GM21737 (cell line): ENCODE measurements around the gene FITM2.
"Not testable (repeated sequence)": the region's sequence is repeated elsewhere in the genome, so short reads cannot be mapped to it uniquely, and the experiment has no call there.

Experiments used
- ATAC-seq: cut with Tn5 transposase; IDR thresholded peaks from one replicate; pipeline ENCODE4 v1.9.1; 2021; ENCODE audit warnings: mild to moderate bottlenecking, moderate library complexity; ENCODE audit not compliant: unreplicated experiment

Gene FITM2

DNA sequence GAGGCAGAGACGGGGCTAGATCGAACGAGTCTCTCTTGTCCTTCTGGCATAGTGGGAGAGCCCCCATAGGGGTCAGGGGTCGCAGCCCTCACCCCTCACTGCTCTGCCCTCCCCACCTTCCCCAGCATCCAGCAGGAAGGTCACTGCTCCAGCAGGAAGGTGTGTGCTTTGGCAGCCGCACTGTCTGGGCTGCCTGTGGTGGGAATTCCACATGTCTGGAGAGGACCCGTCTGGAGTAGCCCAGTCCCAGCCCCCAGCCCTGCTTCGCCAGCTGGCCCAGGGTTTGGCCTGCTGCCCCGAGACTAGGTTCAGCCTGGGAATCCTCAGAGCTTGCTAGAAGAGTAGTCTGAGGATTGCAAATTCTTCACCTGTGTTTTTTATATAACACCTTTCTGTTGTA, 23.3 kb upstream of the FITM2 start:
- no peak for ATAC-seq

DNA sequence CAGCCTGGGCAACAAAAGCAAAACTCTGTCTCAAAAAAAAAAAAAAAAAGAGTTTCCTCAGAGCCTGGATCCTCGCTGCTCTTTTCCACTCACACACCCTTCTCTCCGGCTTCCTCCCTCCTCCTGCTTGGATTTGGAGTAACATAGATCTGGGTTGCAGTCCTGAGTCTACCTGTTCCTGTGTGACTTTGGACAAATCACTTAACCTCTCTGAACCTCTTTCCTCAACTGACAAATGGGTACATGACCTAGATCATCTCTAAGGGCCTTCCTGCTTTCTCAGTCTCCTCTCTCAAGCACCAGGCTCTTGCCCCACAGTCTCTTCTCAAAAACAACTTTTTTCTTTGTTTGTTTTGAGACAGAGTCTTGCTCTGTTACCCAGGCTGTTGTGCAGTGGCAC, 20.2 kb upstream of the FITM2 start:
- no peak for ATAC-seq

DNA sequence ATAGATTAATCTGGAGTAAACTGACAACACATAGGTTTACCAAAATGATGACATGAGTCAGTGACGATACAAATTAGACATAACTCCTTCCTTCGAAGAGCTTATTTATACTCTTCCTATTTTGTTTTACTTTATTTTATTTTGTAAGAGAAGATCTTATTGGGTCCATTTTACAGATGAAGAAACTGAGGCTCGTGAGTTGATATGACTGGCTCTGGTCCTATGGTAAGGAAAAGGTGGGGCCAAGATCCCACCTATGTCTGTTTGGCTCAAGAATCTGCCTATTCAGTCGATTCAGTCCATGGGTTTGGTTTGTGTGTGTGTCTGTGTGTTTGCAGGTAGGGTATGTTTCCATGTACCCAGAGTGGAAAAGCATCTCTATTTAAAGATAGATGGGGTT, 17.4 kb upstream of the FITM2 start:
- ATAC-seq = no peak

DNA sequence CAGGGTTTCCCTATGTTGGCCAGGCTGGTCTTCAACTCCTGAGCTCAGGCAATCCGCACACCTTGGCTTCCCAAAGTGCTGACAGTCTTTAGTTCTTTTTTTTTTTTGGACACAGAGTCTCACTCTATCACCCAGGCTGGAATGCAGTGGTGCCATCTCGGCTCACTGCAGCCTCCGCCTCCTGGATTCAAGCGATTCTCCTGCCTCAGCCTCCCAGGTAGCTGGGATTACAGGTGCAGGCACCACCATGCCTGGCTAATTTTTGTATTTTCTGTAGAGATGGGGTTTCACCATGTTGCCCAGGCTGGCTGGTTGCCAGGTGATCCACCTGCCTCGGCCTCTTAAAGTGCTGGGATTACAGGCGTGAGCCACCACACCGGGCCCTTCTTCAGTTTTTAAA, 16.7 kb upstream of the FITM2 start:
- not testable (repeated sequence) for ATAC-seq

DNA sequence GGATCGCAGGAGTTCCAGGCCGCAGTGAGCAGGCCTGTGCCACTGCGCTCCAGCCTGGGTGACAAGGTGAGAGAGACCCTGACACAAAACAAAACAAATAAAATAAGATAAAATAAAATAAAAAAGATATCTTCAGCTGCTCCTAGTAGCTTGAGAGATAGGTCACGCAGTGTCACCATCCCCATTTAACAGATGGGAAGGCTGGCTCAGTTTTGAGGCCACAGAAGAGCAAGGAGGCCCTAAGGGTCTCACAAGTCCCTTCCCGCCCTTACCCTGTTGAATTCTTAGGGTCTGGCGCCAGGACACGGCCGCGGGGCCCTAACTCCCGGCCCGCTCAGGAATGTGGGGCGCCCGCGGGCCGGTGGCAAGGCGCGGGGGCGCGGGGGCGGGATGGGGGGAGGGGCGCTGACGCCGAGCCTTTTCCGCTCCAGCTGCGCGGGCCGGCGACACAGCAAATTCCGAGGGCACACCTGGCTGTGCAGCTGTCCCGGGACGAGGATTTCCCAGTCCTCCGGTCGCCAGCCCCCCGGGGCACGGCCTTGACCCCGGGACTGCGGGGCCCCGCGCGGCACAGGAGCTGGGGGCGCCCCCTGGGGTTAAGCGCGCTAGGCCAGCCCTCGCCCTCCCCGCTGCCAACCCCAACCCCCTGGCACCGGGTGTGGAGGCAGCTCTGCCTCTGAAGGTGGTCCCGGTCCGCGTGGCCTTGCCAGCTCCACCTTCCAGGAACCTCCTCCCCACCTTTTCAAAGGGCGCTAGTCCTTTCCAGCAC, 15.6 kb upstream of the FITM2 start:
- no peak for ATAC-seq

DNA sequence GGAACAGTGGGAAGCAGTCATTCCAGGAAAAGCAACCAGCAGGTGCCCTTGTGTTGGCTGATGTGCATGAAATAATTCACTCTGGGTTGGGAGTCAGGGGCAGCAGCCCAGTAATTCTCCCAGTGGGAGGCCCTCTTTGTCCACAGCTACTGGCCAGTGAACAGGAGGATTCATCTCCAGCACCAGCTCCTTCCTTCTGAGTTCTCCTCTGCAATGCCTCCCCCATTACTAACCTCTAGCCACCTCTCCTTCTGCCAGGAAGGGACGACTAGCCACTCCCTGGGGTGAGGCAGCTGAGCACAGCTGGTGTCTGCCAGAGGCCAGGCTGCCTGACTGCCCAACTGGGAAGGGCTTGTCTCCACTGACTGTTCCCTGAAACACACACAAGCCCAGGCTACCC, 13.3 kb upstream of the FITM2 start:
- no peak for ATAC-seq

DNA sequence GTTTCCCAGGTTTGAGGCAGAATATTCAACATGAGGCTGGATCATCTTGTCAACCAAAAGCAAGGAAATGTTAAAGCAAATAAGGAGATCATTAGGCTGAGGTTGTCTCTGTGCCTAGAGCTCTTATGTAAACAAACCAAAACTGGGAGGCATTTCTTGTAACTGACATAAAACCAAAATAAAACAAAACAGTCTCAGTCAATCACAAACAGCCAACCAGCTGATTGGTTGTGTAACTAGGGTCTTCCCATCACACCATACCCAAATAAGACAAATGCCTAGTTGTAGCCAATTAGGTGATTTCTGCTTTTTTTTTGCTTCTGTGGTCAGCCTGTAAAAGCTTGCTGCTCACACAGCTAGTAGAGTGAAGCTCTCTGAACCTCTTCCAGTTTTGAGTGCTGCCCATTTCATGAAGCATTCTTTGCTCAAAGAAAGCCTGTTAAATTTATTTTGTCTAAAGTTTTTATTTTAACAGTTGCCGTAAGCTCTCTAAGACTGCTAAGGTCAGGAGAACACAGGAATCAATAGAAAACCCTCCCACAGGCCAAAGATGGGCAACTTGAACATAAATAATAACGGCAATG, 8.9 kb upstream of the FITM2 start:
- no peak for ATAC-seq

DNA sequence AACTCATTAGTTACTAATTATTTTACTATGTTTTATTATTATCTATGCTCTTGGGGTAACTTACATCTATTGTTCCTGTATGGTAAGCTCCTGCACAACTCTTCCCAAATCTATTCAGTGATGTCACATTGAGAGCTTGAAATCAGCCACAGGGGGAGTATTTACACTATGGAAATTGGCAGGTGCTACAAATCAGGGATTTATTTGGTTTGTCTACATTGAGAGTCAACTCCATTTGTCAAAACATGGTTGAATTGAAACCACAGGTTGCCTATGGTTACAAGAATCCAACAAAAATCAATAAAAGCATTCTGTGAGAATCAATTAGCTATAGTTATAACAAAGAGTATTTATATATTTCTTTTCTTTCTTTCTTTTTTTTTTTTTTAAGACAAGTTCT, 3.9 kb upstream of the FITM2 start:
- no peak for ATAC-seq

DNA sequence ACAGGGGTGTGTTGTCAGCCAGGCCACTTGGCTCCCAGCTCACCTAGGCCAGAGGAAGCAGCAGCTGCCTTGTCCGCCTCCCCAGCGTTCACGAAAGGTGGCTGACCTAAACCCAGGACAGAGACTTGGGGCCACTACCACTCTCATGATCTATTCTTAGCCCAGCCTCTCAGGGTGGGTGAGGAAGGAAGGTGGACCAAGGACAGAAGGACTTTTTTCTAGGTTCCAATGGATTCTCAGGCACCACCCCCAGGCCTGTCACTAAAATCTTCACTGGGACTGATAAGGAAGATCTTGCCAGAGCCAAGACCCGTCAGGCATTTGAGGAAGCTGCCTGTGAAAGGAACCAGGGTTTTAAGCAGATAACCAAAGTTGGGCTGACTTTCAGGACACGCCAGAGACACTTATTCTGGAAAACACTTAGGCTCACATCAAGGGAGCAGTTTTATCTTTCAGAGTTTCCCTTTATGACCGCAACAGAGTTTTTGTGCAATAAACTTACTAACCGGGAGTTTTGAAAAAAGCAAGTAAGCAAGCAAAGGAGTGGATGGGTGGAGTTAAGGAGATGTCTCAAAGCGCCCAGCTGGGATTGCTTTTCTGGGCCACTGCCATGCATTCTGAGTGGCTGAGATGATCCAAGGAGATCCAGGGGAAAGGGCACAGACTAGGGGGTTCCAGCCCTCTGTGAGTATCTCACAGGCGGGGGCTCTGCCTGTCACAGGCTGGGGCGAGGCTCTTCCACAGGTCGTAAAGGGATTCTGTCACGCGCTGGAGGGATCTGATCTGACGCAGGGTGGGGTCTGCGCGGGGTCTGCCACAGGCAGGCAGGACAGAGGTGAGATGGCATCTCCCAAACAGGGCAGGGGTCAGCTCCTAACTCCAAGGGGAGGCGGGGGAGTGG, 989 bp downstream of the FITM2 start:
- peak; percentile 13 for ATAC-seq

DNA sequence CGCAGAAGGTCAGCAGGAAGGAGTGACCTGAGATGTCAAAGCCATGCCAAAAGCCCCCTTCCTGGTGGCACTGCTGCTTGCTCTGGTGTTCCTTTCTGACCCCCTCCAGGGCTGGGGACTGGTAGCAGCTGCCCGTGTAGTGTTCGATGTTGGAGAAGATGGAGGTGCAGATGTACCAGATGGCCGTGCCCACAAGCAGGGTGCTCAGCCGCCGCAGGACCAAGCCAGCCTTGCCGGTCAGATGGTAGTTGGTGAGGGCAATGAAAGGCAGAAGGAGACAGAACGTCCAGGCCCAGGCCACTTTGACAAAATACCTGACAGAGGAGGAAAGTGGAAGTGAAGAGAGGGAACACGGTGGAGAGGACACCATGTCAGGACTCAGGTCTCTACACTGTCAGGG, 4.1 kb downstream of the FITM2 start:
- ATAC-seq = no peak

DNA sequence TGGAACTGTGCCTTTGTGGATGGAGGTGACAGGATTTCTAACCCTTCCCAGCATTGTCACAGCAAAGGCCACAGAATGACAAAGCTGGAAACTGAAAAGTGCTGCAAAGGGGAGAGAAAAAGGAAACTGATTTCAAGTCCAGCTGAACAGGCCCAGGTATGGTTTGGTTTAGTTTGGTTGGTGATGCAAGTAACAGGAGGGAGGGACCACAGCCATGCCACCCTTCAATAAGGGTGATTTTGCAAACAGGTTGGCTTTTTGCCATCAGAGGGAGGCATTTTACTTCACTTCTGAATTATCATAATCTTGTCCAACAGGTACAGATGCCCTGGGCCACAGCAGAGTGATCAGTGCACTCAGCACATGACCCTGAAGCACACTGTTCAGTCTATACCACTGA, 6.6 kb downstream of the FITM2 start:
- no peak for ATAC-seq

DNA sequence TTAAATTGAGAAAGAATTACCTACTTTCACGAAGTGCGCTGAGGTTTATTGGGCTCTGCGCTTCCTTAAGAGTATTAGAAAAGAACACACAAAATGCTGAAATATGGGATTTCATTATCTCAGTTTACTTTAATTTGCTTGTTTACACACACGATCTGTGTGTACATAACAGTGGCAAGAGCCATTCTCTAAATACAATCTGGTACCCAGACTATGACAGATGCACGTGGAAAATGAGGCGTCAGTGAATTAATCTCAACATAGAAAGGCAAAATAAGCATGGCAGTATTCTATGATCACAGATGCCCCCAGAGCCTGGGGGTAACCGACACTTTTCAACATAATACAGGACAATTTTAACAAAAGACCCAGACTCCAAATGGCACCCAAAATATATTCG, 8.3 kb downstream of the FITM2 start:
- ATAC-seq = no peak

DNA sequence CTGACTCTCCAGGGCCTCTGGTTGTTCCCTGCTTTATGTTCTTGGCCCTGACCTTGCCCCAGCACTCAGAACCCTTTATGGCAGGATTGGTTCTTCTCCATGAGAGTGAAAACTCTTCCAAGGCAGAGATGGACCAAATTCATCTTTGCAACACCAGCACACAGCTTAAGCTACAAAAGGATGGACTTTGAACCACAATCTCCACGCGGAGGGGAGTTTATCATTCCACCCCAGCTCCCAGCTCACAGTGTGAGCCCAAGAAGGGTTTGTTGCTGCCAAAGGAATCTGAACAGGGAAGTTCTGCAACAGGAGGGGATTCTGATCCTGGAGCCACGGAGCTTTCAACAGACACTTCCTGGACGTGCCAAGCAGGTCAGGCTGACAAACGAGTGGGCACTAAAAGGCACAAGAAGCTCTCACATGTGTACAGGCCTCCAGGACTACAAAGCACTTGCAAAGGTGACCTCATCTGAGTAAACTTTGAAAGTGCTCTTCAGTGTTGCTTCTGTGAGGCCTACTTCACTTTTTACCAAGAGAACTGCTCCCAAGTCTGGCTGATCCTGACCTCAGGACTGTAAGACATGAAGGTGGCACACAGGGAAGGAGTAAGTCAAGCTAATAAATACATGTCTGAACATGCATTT, 8.9 kb downstream of the FITM2 start:
- ATAC-seq = no peak

DNA sequence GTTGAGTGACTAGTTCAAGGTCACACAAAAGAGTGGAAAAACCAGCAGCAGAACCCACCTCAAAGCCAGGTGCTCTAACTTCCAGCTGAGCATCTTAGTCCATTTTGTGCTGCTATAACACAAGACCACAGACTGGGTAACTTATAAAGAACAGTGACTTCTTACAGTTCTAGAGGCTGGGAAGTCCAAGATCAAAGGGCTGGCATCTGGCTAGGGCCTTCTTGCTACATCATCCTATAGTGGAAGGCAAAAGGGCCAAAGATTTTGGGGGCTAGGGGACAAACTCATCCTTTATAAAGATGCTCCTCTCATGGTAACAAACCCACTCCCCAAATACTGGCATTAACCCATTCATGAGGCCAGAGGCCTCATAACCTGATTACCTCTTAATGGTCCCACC, 9.7 kb downstream of the FITM2 start:
- ATAC-seq = no peak

DNA sequence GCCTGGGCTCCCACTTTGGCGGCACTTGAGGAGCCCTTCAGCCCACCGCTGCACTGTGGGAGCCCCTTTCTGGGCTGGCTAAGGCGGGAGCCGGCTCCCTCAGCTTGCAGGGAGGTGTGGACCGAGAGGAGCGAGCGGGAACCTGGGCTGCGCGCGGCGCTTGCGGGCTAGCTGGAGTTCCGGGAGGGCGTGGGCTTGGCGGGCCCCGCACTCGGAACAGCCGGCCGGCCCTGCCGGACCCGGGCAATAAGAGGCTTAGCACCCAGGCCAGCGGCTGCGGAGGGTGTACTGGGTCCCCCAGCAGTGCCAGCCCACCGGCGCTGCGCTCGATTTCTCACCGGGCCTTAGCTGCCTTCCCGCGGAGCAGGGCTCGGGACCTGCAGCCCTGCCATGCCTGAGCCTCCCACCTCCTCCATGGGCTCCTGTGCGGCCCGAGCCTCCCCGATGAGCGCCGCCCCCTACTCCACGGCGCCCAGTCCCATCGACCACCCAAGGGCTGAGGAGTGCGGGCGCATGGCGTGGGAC, 11.9 kb downstream of the FITM2 start:
- ATAC-seq = not testable (repeated sequence)

DNA sequence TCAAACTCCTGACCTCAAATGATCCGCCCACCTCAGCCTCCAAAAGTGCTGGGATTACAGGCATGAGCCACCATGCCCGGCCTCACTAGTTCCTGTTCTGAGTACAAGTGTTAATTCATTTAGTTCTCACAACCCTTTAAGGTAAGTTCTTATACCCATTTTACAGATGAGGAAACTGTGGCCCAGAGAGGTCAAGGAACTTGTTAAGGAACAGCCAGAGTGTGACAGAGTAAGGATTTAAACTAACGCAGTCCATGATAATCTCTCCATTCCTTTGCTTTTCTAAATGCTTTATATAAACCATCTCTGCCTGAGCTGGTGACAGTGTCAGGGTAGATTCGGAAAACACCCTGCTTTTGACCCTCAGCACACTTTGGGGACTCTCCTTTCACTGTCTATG, 13.3 kb downstream of the FITM2 start:
- no peak for ATAC-seq

DNA sequence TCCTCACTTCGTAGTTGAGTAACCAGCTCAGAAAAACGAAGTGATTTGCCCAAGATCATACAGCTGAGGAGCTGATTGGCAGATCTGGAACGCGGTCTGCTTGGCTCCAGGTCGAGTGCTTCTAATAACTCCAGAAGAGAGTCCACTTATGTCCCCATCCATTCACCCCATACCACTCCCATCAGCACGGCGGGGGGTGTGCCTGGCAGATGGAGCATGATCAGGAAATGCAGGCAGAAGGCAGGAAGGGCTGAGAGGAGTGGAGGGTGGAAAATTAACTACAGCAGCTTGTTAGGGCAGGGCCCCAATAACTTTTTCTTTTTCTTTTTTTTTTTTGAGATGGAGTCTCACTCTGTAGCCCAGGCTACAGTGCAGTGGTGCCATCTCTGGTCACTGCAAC, 15.0 kb downstream of the FITM2 start:
- ATAC-seq = no peak

DNA sequence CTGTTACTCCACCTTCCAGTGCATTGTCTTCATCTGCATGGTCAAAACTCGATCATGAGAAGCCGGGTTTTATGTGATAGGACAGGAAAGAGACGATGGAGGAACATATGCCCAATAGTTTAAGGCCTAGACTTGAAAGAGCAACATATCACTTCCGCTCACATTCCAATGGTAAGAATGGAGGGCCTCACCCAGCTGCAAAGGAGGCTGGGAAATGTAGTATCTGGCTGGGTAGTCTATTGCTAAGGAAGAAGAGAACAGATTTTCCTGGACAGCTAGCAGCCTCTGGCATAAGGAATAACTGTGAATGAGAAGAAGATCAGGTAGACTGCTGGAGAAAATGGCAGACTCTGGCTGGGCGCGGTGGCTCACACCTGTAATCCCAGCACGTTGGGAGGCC, 19.2 kb downstream of the FITM2 start:
- ATAC-seq = no peak

DNA sequence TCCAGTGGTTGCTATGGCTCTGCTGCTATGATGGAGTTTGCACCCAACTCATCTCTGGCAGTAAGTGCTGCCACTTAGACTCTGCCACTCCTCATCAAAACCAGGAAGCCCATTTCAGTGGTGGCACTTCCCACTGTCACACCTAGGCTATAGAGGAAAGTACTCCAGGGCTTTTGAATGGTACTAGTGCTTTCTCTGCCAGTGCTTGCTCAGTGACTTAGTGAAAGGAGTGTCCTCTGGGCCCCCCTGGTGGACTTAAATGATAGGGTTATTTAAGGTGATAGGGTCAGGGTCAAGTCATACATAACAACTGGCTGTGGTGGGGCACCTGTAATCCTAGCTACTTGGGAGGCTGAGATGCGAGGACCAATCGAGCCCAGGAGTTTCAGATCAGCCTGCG, 22.8 kb downstream of the FITM2 start:
- ATAC-seq = no peak

DNA sequence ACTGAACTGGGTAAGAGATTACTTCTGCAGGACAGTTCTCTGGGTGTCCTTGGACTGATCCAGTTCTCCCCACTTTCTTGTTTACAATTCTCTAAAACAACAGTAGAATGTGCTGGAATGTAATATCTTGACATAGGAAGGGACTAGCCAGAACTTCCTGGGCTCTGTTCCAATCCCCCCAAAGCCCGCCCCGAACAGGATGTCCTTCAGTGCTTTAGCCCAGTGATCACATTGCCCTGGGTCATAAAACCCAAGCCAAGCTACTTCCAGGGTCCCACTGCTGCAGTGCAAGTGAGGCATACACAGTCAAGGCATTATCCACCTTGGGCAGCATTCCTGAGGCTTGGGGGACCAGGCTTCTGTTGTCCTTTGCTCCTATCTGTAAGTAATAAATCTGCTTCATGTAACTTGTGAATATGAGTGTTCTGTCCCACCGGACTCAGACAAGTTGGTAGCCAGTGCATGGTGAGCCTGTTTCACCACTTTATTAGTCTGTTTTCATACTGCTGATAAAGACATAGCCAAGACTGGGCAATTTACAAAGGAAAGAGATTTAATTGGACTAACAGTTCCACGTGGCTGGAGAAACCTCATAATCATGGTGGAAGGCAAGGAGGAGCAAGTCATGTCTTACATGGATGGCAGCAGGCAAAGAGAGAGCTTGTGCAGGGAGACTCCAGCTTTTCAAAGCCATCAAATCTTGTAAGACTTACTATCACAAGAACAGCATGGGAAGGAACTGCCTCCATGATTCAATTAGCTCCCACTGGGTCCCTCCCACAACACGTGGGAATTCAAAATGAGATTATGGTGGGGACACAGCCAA, 23.5 kb downstream of the FITM2 start:
- ATAC-seq = no peak
